Panc1 (cell line): ENCODE data around the gene SCNN1G. TPM values are rescaled to one million over a fixed set of nuclear protein-coding genes. Genes with fewer than 3 reads are reported as not detected.

Experiments
- ATAC-seq: fragments of 200-7000 bp; cut with Tn5 transposase; 2 replicates; pipeline ENCODE4 v1.9.1; 2020; ENCODE audit warnings: mild to moderate bottlenecking, moderate library complexity
- BruUV-seq: library from RNA; stranded (reverse); fragments of 400-500 nt; replicated peaks from 2 replicates; lab custom pipeline; 2021; lab: Mats Ljungman, UMichigan
- CTCF ChIA-PET: fragments of 300-600 bp; sonication (Branson Sonifier 250); formaldehyde crosslinking; loops from one replicate; lab custom pipeline; 2022; ENCODE audit warnings: antibody characterized with exemption; lab: Charles Lee
- POLR2A ChIA-PET: fragments of 300-600 bp; sonication (Branson Sonifier 250); formaldehyde crosslinking; loops from one replicate; lab custom pipeline; 2022; ENCODE audit warnings: antibody characterized with exemption; lab: Charles Lee
- DNase-seq: peaks from one replicate; pipeline ENCODE4 v3.0.0-alpha.2; 2010; ENCODE audit warnings: low read depth, low spot score
- H3K27ac ChIP-seq: 2 replicates; pipeline ENCODE4 v1.5.1; 2011; ENCODE audit warnings: mild to moderate bottlenecking, low read length, inconsistent platforms
- H3K27me3 ChIP-seq: fragments of 200-500 bp; sonication (Bioruptor generic); 2 replicates; pipeline ENCODE4 v1.6.0; 2014; ENCODE audit warnings: low read length, inconsistent platforms; ENCODE audit not compliant: control insufficient read depth, insufficient read depth
- H3K36me3 ChIP-seq: fragments of 200-500 bp; sonication (Bioruptor generic); 2 replicates; pipeline ENCODE4 v1.5.1; 2014; ENCODE audit warnings: inconsistent platforms, mild to moderate bottlenecking, low read length, moderate library complexity; ENCODE audit not compliant: control insufficient read depth, insufficient read depth
- H3K4me1 ChIP-seq: 2 replicates; pipeline ENCODE4 v1.5.1; 2011; ENCODE audit warnings: inconsistent platforms, mild to moderate bottlenecking, low read length, moderate library complexity; ENCODE audit not compliant: control insufficient read depth, insufficient read depth
- H3K4me3 ChIP-seq, 2 experiments: 2 replicates each; pipeline ENCODE4 v1.5.1; 2011 to 2012; ENCODE audit warnings: low read depth in 2 of 2, low read length in 2 of 2, mild to moderate bottlenecking in 2 of 2, inconsistent platforms in 1 of 2, moderate library complexity in 1 of 2
- H3K9me3 ChIP-seq: fragments of 200-500 bp; sonication (Bioruptor generic); 2 replicates; pipeline ENCODE4 v1.5.1; 2014; ENCODE audit warnings: low read depth, mild to moderate bottlenecking, inconsistent platforms, low read length, moderate library complexity; ENCODE audit not compliant: control insufficient read depth, insufficient read depth
- CTCF ChIP-seq: fragments of 450-650 bp; IDR thresholded peaks from 2 replicates; pipeline ENCODE4 v1.5.1; 2017; ENCODE audit warnings: mild to moderate bottlenecking
- POLR2AphosphoS5 ChIP-seq: IDR thresholded peaks from 2 replicates; pipeline ENCODE4 v1.6.1; 2012; ENCODE audit warnings: mild to moderate bottlenecking, low read depth, low read length, moderate library complexity
- REST ChIP-seq, 2 experiments: IDR thresholded peaks; 2 replicates each; pipeline ENCODE4 v1.6.1; 2011 to 2012; ENCODE audit warnings: low read depth in 2 of 2, control low read depth in 1 of 2, low read length in 1 of 2, mild to moderate bottlenecking in 1 of 2, moderate library complexity in 1 of 2; ENCODE audit not compliant: insufficient read depth in 1 of 2
- SIN3A ChIP-seq: IDR thresholded peaks from 2 replicates; pipeline ENCODE4 v1.6.1; 2012; ENCODE audit warnings: low read depth, mild to moderate bottlenecking, low read length, moderate library complexity, borderline replicate concordance; ENCODE audit not compliant: insufficient read depth
- TCF7L2 ChIP-seq: IDR thresholded peaks from 2 replicates; pipeline ENCODE4 v1.6.1; 2011; ENCODE audit warnings: mild to moderate bottlenecking, low read depth, low read length, inconsistent platforms
- in situ Hi-C: cut with HindIII; loops from 2 replicates; pipeline ENCODE4 v1.10.0; 2016; ENCODE audit warnings: low sequenced_read_pairs, low pct_unique_long_range_greater_than_20kb
- intact Hi-C: fragments of 100-400 bp; cut with micrococcal nuclease; formaldehyde crosslinking; loops from one replicate; pipeline ENCODE4 v1.10.0; 2022; ENCODE audit not compliant: unreplicated experiment
- total RNA-seq: library from RNA; stranded (reverse); gene quantifications from one replicate; pipeline ENCODE4 v1.2.1, GENCODE V29; 2021; ENCODE audit not compliant: unreplicated experiment

SCNN1G gene
- total RNA-seq, 1 experiment from 2014 or later: 3.4 TPM

- intact Hi-C loops: no loop called here
- no peak for TF ChIP-seq SIN3A
- TF ChIP-seq CTCF: no peak
- no TSS peak for BruUV-seq
- H3K27ac ChIP-seq: no peak overlapping the region
- no peak for DNase-seq
- H3K4me3 ChIP-seq: no peak overlapping the region
- in situ Hi-C loops: no loop called here
- peaks cover 5% of the 10 kb centered on the region; the same call in 1 of the 2 replicates for H3K27me3 ChIP-seq
- no peak for ATAC-seq
- no peaks in the 10 kb centered on the region for H3K9me3 ChIP-seq
- H3K36me3 ChIP-seq: no peaks in the 10 kb centered on the region
- POLR2A ChIA-PET: interaction anchor here (0.5 kb wide), 1 partner anchor 217 kb away, joined by 8 read pairs; no protein-coding TSS in a partner anchor
- CTCF ChIA-PET: no interaction called here
- H3K4me1 ChIP-seq: no peaks in the 10 kb centered on the region
Measured at GRCh38 chr16:23172994-23173393, 9.6 kb upstream of the SCNN1G start.

GRCh38 chr16:23174622-23175021 is 7.9 kb upstream of the SCNN1G start:
- no TSS peak for BruUV-seq
- DNase-seq (no peak), ATAC-seq (no peak)
- no peaks in the 10 kb centered on the region for H3K4me1 ChIP-seq
- ChIA-PET POLR2A (no interaction called here), CTCF (no interaction called here)
- in situ Hi-C loops: no loop called here
- H3K27ac ChIP-seq: no peak overlapping the region
- peaks cover 5% of the 10 kb centered on the region; the same call in 1 of the 2 replicates for H3K27me3 ChIP-seq
- H3K4me3 ChIP-seq: no peak overlapping the region
- intact Hi-C loops: no loop called here
- TF ChIP-seq SIN3A (no peak), TCF7L2 (no peak), REST (IDR thresholded peaks at IDR 0.05; ENCODE audit: insufficient read depth in 1 of 2, low read depth in 2 of 2, low read length in 1 of 2) (peak; percentile 90 to 93), POLR2AphosphoS5 (no peak), CTCF (no peak)
- no peaks in the 10 kb centered on the region for H3K9me3 ChIP-seq
- no peaks in the 10 kb centered on the region for H3K36me3 ChIP-seq
